IMR-90 (cell line): ENCODE results near the gene PPL. TPM values are rescaled to one million over a fixed set of nuclear protein-coding genes. Genes with fewer than 3 reads are reported as not detected.

ENCODE experiments used
- ATAC-seq: fragments of 200-7000 bp; cut with Tn5 transposase; 2 replicates; pipeline ENCODE4 v1.9.1; 2020; ENCODE audit warnings: low read depth, mild to moderate bottlenecking, moderate library complexity
- BruUV-seq: library from RNA; stranded (reverse); fragments of 400-500 nt; replicated peaks from 2 replicates; lab custom pipeline; 2021; lab: Mats Ljungman, UMichigan
- CTCF ChIA-PET: fragments of 300-600 bp; formaldehyde crosslinking; extraction: SDS; loops from one replicate; lab custom pipeline; 2021; ENCODE audit warnings: antibody characterized with exemption; lab: Yijun Ruan, JAX
- POLR2A ChIA-PET: fragments of 300-600 bp; sonication (Branson Sonifier 250); formaldehyde crosslinking; loops from one replicate; lab custom pipeline; 2022; ENCODE audit warnings: antibody characterized with exemption; ENCODE audit not compliant: unreplicated experiment; lab: Charles Lee
- DNase-seq: peaks from one replicate; pipeline ENCODE4 v3.0.0; 2013
- H2AFZ ChIP-seq: replicated peaks from 2 replicates; pipeline ENCODE3; 2013; ENCODE audit warnings: low read length, mild to moderate bottlenecking; ENCODE audit not compliant: poor library complexity
- H2AK5ac ChIP-seq: 2 replicates; pipeline ENCODE4 v1.6.1; 2013; ENCODE audit warnings: low read depth, low read length, inconsistent platforms
- H2AK9ac ChIP-seq: replicated peaks from 2 replicates; pipeline ENCODE3; 2013; ENCODE audit warnings: mild to moderate bottlenecking, low read depth, low read length, moderate library complexity; ENCODE audit not compliant: poor library complexity
- H2BK120ac ChIP-seq: 2 replicates; pipeline ENCODE4 v1.6.1; 2013; ENCODE audit warnings: low read depth, low read length, inconsistent platforms
- H2BK15ac ChIP-seq: 3 replicates; pipeline ENCODE4 v1.6.1; 2013; ENCODE audit warnings: low read depth, low read length, inconsistent platforms
- H2BK20ac ChIP-seq: 2 replicates; pipeline ENCODE4 v1.6.1; 2013; ENCODE audit warnings: low read depth, mild to moderate bottlenecking, inconsistent platforms, low read length, moderate library complexity
- H2BK5ac ChIP-seq: 2 replicates; pipeline ENCODE4 v1.6.1; 2013; ENCODE audit warnings: mild to moderate bottlenecking, low read depth, low read length, inconsistent platforms; ENCODE audit not compliant: poor library complexity, severe bottlenecking
- H3K14ac ChIP-seq: replicated peaks from 2 replicates; pipeline ENCODE4 v1.6.1; 2013; ENCODE audit warnings: low read depth, low read length, inconsistent platforms
- H3K18ac ChIP-seq: 2 replicates; pipeline ENCODE4 v1.6.1; 2013; ENCODE audit warnings: low read depth, low read length, control low read depth
- H3K23ac ChIP-seq: 2 replicates; pipeline ENCODE4 v1.6.1; 2013; ENCODE audit warnings: low read depth, low read length, inconsistent platforms
- H3K27ac ChIP-seq: 2 replicates; pipeline ENCODE4 v1.5.1; 2013; ENCODE audit warnings: mild to moderate bottlenecking, control low read depth, low read length; ENCODE audit not compliant: insufficient read depth
- H3K27me3 ChIP-seq: 2 replicates; pipeline ENCODE4 v1.6.1; 2013; ENCODE audit warnings: low read length; ENCODE audit not compliant: control insufficient read depth, insufficient read depth
- H3K36me3 ChIP-seq: 2 replicates; pipeline ENCODE4 v1.6.1; 2013; ENCODE audit warnings: low read length, mixed read lengths; ENCODE audit not compliant: control insufficient read depth, insufficient read depth
- H3K4ac ChIP-seq: 2 replicates; pipeline ENCODE4 v1.6.1; 2013; ENCODE audit warnings: low read depth, low read length, inconsistent platforms
- H3K4me1 ChIP-seq: 2 replicates; pipeline ENCODE4 v1.6.1; 2013; ENCODE audit warnings: low read length, mixed read lengths; ENCODE audit not compliant: control insufficient read depth, insufficient read depth
- H3K4me2 ChIP-seq: 2 replicates; pipeline ENCODE4 v1.6.1; 2013; ENCODE audit warnings: low read depth, mild to moderate bottlenecking, control low read depth, low read length, moderate library complexity
- H3K4me3 ChIP-seq: 2 replicates; pipeline ENCODE4 v1.5.1; 2013; ENCODE audit warnings: low read depth, mild to moderate bottlenecking, control low read depth, low read length, moderate library complexity; ENCODE audit not compliant: insufficient read depth
- H3K56ac ChIP-seq: 2 replicates; pipeline ENCODE4 v1.6.1; 2013; ENCODE audit warnings: low read length, inconsistent platforms; ENCODE audit not compliant: insufficient read depth; ENCODE audit errors: extremely low read depth
- H3K79me1 ChIP-seq, 2 experiments: 2 replicates each; pipeline ENCODE4 v1.6.1; 2013; ENCODE audit warnings: low read length in 2 of 2, inconsistent platforms in 1 of 2, low read depth in 1 of 2
- H3K9ac ChIP-seq: 2 replicates; pipeline ENCODE4 v1.6.1; 2013; ENCODE audit warnings: low read depth, low read length, control low read depth
- H3K9me1 ChIP-seq: 2 replicates; pipeline ENCODE4 v1.6.1; 2013; ENCODE audit warnings: low read length, inconsistent platforms; ENCODE audit not compliant: insufficient read depth
- H3K9me3 ChIP-seq: 2 replicates; pipeline ENCODE4 v1.6.1; 2013; ENCODE audit warnings: low read length; ENCODE audit not compliant: control insufficient read depth, insufficient read depth
- H4K20me1 ChIP-seq: 2 replicates; pipeline ENCODE4 v1.6.1; 2013; ENCODE audit warnings: low read length, inconsistent platforms; ENCODE audit not compliant: insufficient read depth
- H4K5ac ChIP-seq: 2 replicates; pipeline ENCODE4 v1.6.1; 2013; ENCODE audit warnings: mild to moderate bottlenecking, low read depth, low read length, control low read depth
- H4K8ac ChIP-seq, 2 experiments: 2 replicates each; pipeline ENCODE4 v1.6.1; 2013; ENCODE audit warnings: low read depth in 2 of 2, low read length in 2 of 2, control low read depth in 1 of 2, inconsistent platforms in 1 of 2
- H4K91ac ChIP-seq: 2 replicates; pipeline ENCODE4 v1.6.1; 2013; ENCODE audit warnings: low read depth, low read length, inconsistent platforms; ENCODE audit not compliant: insufficient read depth
- BHLHE40 ChIP-seq: fragments of 150-350 bp; IDR thresholded peaks from 2 replicates; pipeline ENCODE4 v1.6.1; 2016; ENCODE audit warnings: mild to moderate bottlenecking, low read depth, low read length
- CEBPB ChIP-seq: IDR thresholded peaks from 2 replicates; pipeline ENCODE4 v1.6.1; 2012; ENCODE audit warnings: low read depth, low read length, improper control_type of control experiment
- CHD1 ChIP-seq: IDR thresholded peaks from 2 replicates; pipeline ENCODE4 v1.6.1; 2012; ENCODE audit warnings: low read depth, low read length, improper control_type of control experiment
- CTCF ChIP-seq: conservative IDR thresholded peaks from 2 replicates; pipeline ENCODE4 v1.5.1; 2012; ENCODE audit warnings: mild to moderate bottlenecking, low read depth, low read length, improper control_type of control experiment
- FOS ChIP-seq: fragments of 150-350 bp; IDR thresholded peaks from 2 replicates; pipeline ENCODE4 v1.6.1; 2016; ENCODE audit warnings: low read depth, low read length
- MAFK ChIP-seq: IDR thresholded peaks from 2 replicates; pipeline ENCODE4 v1.6.1; 2012; ENCODE audit warnings: low read depth, low read length, improper control_type of control experiment
- MXI1 ChIP-seq: IDR thresholded peaks from 2 replicates; pipeline ENCODE4 v1.6.1; 2012; ENCODE audit warnings: low read depth, mild to moderate bottlenecking, low read length, moderate library complexity, borderline replicate concordance
- NFE2L2 ChIP-seq: fragments of 150-350 bp; IDR thresholded peaks from 2 replicates; pipeline ENCODE4 v1.6.1; 2016; ENCODE audit warnings: low read depth, mild to moderate bottlenecking, low read length
- RCOR1 ChIP-seq: IDR thresholded peaks from 2 replicates; pipeline ENCODE4 v1.6.1; 2012; ENCODE audit warnings: mild to moderate bottlenecking, low read length, improper control_type of control experiment; ENCODE audit not compliant: insufficient replicate concordance
- SMC3 ChIP-seq: fragments of 150-350 bp; IDR thresholded peaks from 2 replicates; pipeline ENCODE4 v1.6.1; 2016; ENCODE audit warnings: low read depth, mild to moderate bottlenecking, antibody characterized with exemption, low read length, moderate library complexity
- WGBS, 2 experiments: methylation state at CpG; one replicate each; pipeline versions ENCODE4 v1.1.5 to v1.1.7; 2013; ENCODE audit warnings: missing lambda C conversion rate in 2 of 2; ENCODE audit not compliant: insufficient read length in 1 of 2; ENCODE audit errors: extremely low coverage in 2 of 2; 5-methylcytosine and 5-hydroxymethylcytosine counted together
- dilution Hi-C: fragments of 300-500 bp; cut with HindIII; formaldehyde crosslinking; loops from one replicate; pipeline ENCODE4 v1.14.3; 2018; ENCODE audit warnings: low sequenced_read_pairs; ENCODE audit not compliant: unreplicated experiment
- in situ Hi-C: fragments of 300-500 bp; cut with MboI; formaldehyde crosslinking; loops from 3 replicates; pipeline ENCODE4 v1.14.3; 2019; ENCODE audit warnings: low sequenced_read_pairs, inconsistent platforms, mixed read lengths
- intact Hi-C: fragments of 100-400 bp; cut with micrococcal nuclease; formaldehyde crosslinking; loops from 2 replicates; pipeline ENCODE4 v1.10.0; 2022
- polyA plus RNA-seq, 3 experiments: library from polyadenylated mRNA; depleted of rRNA; stranded (reverse); fragments of >200 nt; gene quantifications; 2 replicates each; pipeline ENCODE4 v1.2.3, GENCODE V29; 2012; ENCODE audit warnings: low replicate concordance in 1 of 3
- total RNA-seq: library from RNA; depleted of rRNA; stranded (reverse); fragments of >200 nt; gene quantifications from 2 replicates; pipeline ENCODE4 v1.2.3, GENCODE V29; 2012
- TF ChIP-seq, protein P1 (sequence below): fragments of 150-350 bp; IDR thresholded peaks from 2 replicates; pipeline ENCODE4 v1.6.1; 2016; ENCODE audit warnings: low read depth, mild to moderate bottlenecking, low read length, moderate library complexity, borderline replicate concordance

PPL gene
- total and polyA plus RNA-seq, 2 of the 4 experiments (the other 2 are of a cell fraction), result 0.34 to 0.36 TPM

GRCh38 chr16:4891097-4891885, 45.7 kb downstream of the PPL start:
- Histone ChIP-seq H3K4me2 (no peak overlapping the region), H3K9me3 (no peaks in the 10 kb centered on the region), H3K27me3 (no peaks in the 10 kb centered on the region), H2AK5ac (no peak overlapping the region), H3K4me3 (no peak overlapping the region), H2AK9ac (no peak overlapping the region), H4K8ac (no peak overlapping the region), H2BK120ac (no peak overlapping the region), H3K23ac (no peak overlapping the region), H3K9ac (no peak overlapping the region), H4K20me1 (no peaks in the 10 kb centered on the region; the same call in 1 of the 2 replicates), H3K4ac (no peak overlapping the region), H2BK5ac (no peak overlapping the region), H3K4me1 (peaks cover 8% of the 10 kb centered on the region), H3K79me1 (no peaks in the 10 kb centered on the region), H3K9me1 (peaks cover 2% of the 10 kb centered on the region; the same call in 1 of the 2 replicates), H4K5ac (no peak overlapping the region), H2AFZ (peak overlapping the region; percentile 37), H2BK15ac (no peak overlapping the region), H3K18ac (no peak overlapping the region), H3K56ac (no peak overlapping the region), H2BK20ac (no peak overlapping the region), H3K36me3 (peaks cover 9% of the 10 kb centered on the region), H4K91ac (no peak overlapping the region), H3K27ac (no peak overlapping the region), H3K14ac (no peak overlapping the region)
- no peak for TF ChIP-seq CHD1
- TF ChIP-seq FOS, result no peak
- TF ChIP-seq BHLHE40, result no peak
- TF ChIP-seq CEBPB, result no peak
- no peak for TF ChIP-seq RCOR1
- TF ChIP-seq NFE2L2, result no peak
- no peak for TF ChIP-seq CTCF
- TF ChIP-seq, protein P1, sequence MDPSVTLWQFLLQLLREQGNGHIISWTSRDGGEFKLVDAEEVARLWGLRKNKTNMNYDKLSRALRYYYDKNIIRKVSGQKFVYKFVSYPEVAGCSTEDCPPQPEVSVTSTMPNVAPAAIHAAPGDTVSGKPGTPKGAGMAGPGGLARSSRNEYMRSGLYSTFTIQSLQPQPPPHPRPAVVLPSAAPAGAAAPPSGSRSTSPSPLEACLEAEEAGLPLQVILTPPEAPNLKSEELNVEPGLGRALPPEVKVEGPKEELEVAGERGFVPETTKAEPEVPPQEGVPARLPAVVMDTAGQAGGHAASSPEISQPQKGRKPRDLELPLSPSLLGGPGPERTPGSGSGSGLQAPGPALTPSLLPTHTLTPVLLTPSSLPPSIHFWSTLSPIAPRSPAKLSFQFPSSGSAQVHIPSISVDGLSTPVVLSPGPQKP, result no peak
- TF ChIP-seq MXI1, result no peak
- TF ChIP-seq SMC3, result no peak
- TF ChIP-seq MAFK, result no peak
- ATAC-seq (no peak), DNase-seq (no peak)
- intact Hi-C loops (no loop called here), dilution Hi-C loops (no loop called here), in situ Hi-C loops (no loop called here)
- ChIA-PET CTCF (interaction anchor here (0.7 kb wide), 1 partner anchor 28 kb away, joined by 3 read pairs; no protein-coding TSS in a partner anchor), POLR2A (no interaction called here)
- WGBS, 2 experiments, result 91% methylated on average over 9 of the region's 16 CpGs; no CpG with 5 or more reads in 1 of the 2 experiments
- BruUV-seq, result no TSS peak
